Measurements from ENCODE around the gene SYNM. TPM values are rescaled to one million over a fixed set of nuclear protein-coding genes. Genes with fewer than 3 reads are reported as not detected.
"Not testable (repeated sequence)": the region's sequence is repeated elsewhere in the genome, so short reads cannot be mapped to it uniquely, and the experiment has no call there.

Gene SYNM
- total RNA-seq, 4 donors from 2014 or later: 98.3 to 414 (median 158) TPM

DNA sequence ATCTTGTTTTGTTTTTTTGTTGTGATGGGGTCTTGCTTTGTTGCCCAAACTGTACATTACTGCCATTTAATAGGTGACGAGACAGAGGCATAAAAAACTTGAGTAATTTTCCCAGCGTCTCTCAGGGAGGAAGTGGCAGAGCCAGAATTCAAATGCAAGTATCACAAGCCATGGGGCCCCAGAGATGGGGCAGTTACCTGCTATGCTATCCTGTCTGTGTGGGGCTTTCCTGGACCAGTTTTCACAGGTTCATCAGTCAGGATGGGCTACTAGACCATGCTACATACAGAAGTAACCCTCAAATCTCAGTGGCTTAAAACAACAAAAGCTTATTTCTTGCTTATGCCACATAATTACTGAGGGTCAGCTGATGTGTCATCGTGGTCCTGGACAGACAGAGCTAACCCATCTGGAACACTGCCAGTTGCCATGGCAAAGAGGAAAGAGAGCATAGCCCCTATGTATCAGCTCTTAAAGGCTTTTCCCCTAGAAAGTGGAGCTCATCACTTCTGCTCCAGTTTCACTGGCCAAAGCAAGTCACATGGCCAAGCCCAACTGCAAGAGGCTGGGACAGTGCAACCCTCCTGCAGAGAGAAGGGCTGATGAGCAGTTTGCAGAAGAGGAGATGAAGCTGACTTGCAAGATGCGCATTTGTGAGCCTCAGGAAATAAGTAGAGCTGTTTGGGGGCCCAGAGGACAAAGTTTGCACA, 31.7 kb upstream of the SYNM start:
- no peak for DNase-seq
- no peaks in the 10 kb centered on the region for H3K36me3 ChIP-seq
- no peak overlapping the region for H3K4me3 ChIP-seq
- no peaks in the 10 kb centered on the region for H3K27me3 ChIP-seq
- TF ChIP-seq, protein P1, sequence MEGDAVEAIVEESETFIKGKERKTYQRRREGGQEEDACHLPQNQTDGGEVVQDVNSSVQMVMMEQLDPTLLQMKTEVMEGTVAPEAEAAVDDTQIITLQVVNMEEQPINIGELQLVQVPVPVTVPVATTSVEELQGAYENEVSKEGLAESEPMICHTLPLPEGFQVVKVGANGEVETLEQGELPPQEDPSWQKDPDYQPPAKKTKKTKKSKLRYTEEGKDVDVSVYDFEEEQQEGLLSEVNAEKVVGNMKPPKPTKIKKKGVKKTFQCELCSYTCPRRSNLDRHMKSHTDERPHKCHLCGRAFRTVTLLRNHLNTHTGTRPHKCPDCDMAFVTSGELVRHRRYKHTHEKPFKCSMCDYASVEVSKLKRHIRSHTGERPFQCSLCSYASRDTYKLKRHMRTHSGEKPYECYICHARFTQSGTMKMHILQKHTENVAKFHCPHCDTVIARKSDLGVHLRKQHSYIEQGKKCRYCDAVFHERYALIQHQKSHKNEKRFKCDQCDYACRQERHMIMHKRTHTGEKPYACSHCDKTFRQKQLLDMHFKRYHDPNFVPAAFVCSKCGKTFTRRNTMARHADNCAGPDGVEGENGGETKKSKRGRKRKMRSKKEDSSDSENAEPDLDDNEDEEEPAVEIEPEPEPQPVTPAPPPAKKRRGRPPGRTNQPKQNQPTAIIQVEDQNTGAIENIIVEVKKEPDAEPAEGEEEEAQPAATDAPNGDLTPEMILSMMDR (IDR thresholded peaks at IDR 0.05): no peak
- no peaks in the 10 kb centered on the region for H3K9me3 ChIP-seq
- in situ Hi-C loops (cut with MboI; ENCODE audit: low pct_ligation_motif_present in 1 of 4, low pct_unique_long_range_greater_than_20kb in 1 of 4, low sequenced_read_pairs in 3 of 4) (loop anchor here (10.0 to 25.0 kb wide), 6 partner anchors 286 to 636 kb away; partner anchors contain the start of gene IGF1R (in 2 of the 4)), intact Hi-C loops (cut with DNase I; ENCODE audit: low total_unique reads) (loop anchor here (10.0 kb wide), 1 partner anchor 628 kb away; no protein-coding TSS in a partner anchor)
- peaks cover 0 to 9% (median 0%) of the 10 kb centered on the region in 4 donors for H3K4me1 ChIP-seq
- H3K27ac ChIP-seq: no peak overlapping the region
- 63% methylated on average over 4 of the region's 4 CpGs; no CpG with 5 or more reads in 1 of the 2 donors for WGBS, 2 donors (ENCODE audit: low coverage in 1 of 2)

DNA sequence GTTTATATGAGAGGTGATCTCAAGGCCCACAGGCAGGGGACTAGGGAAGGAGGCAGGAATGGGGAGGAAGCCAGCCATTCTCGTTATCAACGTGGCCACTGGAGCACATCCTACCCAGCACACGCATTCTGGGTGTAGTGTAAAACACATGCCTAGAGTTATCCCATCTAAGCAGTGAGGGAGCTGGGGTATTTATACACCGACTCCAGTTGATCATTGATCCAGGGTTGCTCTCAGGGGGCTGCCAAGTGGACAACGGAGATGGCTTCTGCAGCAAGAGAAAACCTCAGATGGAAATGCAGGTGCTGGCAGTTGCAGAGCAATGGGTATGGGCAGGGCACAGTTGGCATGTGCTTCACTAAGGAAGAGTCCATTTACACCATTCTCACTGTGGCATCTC, 30.4 kb upstream of the SYNM start:
- Histone ChIP-seq H3K9me3 (no peaks in the 10 kb centered on the region), H3K4me3 (no peak overlapping the region), H3K36me3 (no peaks in the 10 kb centered on the region), H3K4me1 (peaks cover 0 to 9% (median 0%) of the 10 kb centered on the region in 4 donors), H3K27ac (no peak overlapping the region), H3K27me3 (no peaks in the 10 kb centered on the region)
- 97% methylated on average over 5 of the region's 5 CpGs; no CpG with 5 or more reads in 1 of the 2 donors for WGBS, 2 donors (ENCODE audit: low coverage in 1 of 2)
- no peak for DNase-seq
- no peak for TF ChIP-seq POLR2A (IDR thresholded peaks at IDR 0.05)
- TF ChIP-seq, protein P1 (IDR thresholded peaks at IDR 0.05): no peak
- in situ Hi-C loops (cut with MboI; ENCODE audit: low pct_ligation_motif_present in 1 of 4, low pct_unique_long_range_greater_than_20kb in 1 of 4, low sequenced_read_pairs in 3 of 4) (loop anchor here (10.0 to 25.0 kb wide), 6 partner anchors 287 to 637 kb away; partner anchors contain the start of gene IGF1R (in 2 of the 4)), intact Hi-C loops (cut with DNase I; ENCODE audit: low total_unique reads) (loop anchor here (10.0 kb wide), 1 partner anchor 630 kb away; no protein-coding TSS in a partner anchor)

DNA sequence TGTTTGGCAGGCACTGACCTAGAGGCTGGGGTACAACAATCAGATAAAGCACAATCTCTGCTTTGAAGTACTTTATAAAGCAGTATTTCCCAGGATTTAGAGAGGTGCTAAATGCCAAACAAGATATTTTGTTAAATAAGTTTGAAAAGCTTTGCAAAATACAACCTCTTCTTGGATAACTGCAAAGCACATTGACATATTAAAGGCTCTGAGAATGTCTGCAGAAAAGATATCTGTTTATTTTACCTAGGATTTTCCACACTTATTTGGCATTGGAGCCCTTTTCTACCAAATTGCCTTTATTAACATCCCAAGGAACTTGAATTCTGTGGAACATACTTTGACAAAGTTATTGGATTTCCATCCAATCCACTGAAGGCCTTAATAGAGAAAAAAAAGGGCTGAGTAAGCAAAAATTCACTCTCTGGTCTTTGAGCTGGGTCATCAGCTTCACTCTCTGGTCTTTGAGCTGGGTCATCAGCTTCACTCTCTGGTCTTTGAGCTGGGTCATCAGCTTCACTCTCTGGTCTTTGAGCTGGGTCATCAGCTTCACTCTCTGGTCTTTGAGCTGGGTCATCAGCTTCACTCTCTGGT, 29.7 kb upstream of the SYNM start:
- not testable (repeated sequence) for DNase-seq, H3K4me3 ChIP-seq, H3K36me3 ChIP-seq, H3K27ac ChIP-seq, H3K27me3 ChIP-seq, H3K4me1 ChIP-seq, H3K9me3 ChIP-seq
- intact Hi-C loops (cut with DNase I; ENCODE audit: low total_unique reads): loop anchor here (10.0 kb wide), 1 partner anchor 630 kb away; no protein-coding TSS in a partner anchor
- in situ Hi-C loops (cut with MboI; ENCODE audit: low pct_ligation_motif_present in 1 of 4, low pct_unique_long_range_greater_than_20kb in 1 of 4, low sequenced_read_pairs in 3 of 4): loop anchor here in 2 of 4 donors (10.0 kb wide), 1 partner anchor 560 kb away; no protein-coding TSS in a partner anchor

DNA sequence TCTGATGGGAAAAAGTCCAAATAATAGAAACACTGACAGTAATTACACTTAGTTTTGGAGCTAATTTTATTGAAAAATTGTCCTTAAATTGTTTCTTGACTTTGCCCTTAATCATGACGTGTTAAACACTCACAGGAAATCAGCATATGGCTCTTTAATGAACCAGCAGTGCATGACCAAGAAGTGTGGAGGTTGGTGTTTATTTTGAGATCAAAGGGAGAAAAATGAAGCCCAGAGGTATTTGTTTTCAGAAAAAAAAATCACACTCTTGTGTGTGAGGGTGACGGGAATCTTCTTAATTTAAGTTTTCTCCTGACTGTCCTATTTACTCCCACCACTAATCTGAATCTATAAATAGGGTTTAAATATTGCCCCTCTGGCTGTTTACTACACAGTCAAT, 28.8 kb upstream of the SYNM start:
- TF ChIP-seq POLR2A (IDR thresholded peaks at IDR 0.05): no peak
- TF ChIP-seq POLR2AphosphoS5 (IDR thresholded peaks at IDR 0.05): no peak
- TF ChIP-seq, protein P1 (IDR thresholded peaks at IDR 0.05): no peak
- no peak for TF ChIP-seq EP300 (IDR thresholded peaks at IDR 0.05; ENCODE audit: low read depth)
- intact Hi-C loops (cut with DNase I; ENCODE audit: low total_unique reads) (loop anchor here (2.0 to 10.0 kb wide), 2 partner anchors 557 to 631 kb away; no protein-coding TSS in a partner anchor), in situ Hi-C loops (cut with MboI; ENCODE audit: low pct_ligation_motif_present in 1 of 4, low pct_unique_long_range_greater_than_20kb in 1 of 4, low sequenced_read_pairs in 3 of 4) (loop anchor here in 2 of 4 donors (10.0 kb wide), 1 partner anchor 561 kb away; no protein-coding TSS in a partner anchor)
- no peak for DNase-seq
- peaks cover 0 to 9% (median 0%) of the 10 kb centered on the region in 4 donors for H3K4me1 ChIP-seq
- WGBS, 2 donors (ENCODE audit: low coverage in 1 of 2): 49 to 59% methylated on average over 2 of the region's 2 CpGs
- peak overlapping the region in 2 of 4 donors; percentile 35 to 36 for H3K27ac ChIP-seq
- H3K4me3 ChIP-seq: peak overlapping the region in 1 of 4 donors; percentile 44
- no peaks in the 10 kb centered on the region for H3K9me3 ChIP-seq
- no peaks in the 10 kb centered on the region for H3K36me3 ChIP-seq
- no peaks in the 10 kb centered on the region for H3K27me3 ChIP-seq
